Sigmoid colon (tissue), 7 donors: ENCODE data around the gene CBARP. TPM values are rescaled to one million over a fixed set of nuclear protein-coding genes. Genes with fewer than 3 reads are reported as not detected.
A peak's percentile ranks its signal among the peaks of the same experiment; 100 is the strongest.

Experiments used
- DNase-seq: peaks from one replicate; pipeline ENCODE4 v3.0.0-alpha.2; 2019
- H3K27ac ChIP-seq, 4 donors: fragments of 200-600 bp; sonication (generic); one replicate each; pipeline ENCODE4 v1.5.1; 2016 to 2019; ENCODE audit warnings: mild to moderate bottlenecking in 1 of 4
- H3K27me3 ChIP-seq, 3 donors: fragments of 200-600 bp; sonication (generic); one replicate each; pipeline ENCODE4 v1.5.1; 2019; ENCODE audit warnings: mild to moderate bottlenecking in 1 of 3
- H3K36me3 ChIP-seq, 4 donors: fragments of 200-600 bp; sonication (generic); one replicate each; pipeline ENCODE4 v1.5.1; 2016 to 2019
- H3K4me1 ChIP-seq, 4 donors: fragments of 200-600 bp; sonication (generic); one replicate each; pipeline ENCODE4 v1.5.1; 2017 to 2019
- H3K4me3 ChIP-seq, 4 donors: fragments of 200-600 bp; sonication (generic); one replicate each; pipeline ENCODE4 v1.5.1; 2017 to 2019; ENCODE audit warnings: mild to moderate bottlenecking in 2 of 4, moderate library complexity in 1 of 4
- H3K9me3 ChIP-seq, 4 donors: fragments of 200-600 bp in 3 of 4; sonication (generic) in 3 of 4; one replicate each; pipeline versions ENCODE4 v1.5.1 to v1.6.1; 2013 to 2019
- CTCF ChIP-seq, 4 experiments: fragments of 450-650 bp in 3 of 4; fragments of 200-600 bp in 1 of 4; IDR thresholded peaks; one replicate each; pipeline ENCODE4 v1.5.1; 2016 to 2019; ENCODE audit warnings: antibody characterized with exemption in 4 of 4, mild to moderate bottlenecking in 3 of 4, moderate library complexity in 2 of 4
- EP300 ChIP-seq, 4 donors: sonication (generic); formaldehyde crosslinking; IDR thresholded peaks; one replicate each; pipeline ENCODE4 v1.6.1; 2017; ENCODE audit warnings: antibody characterized with exemption in 4 of 4
- POLR2A ChIP-seq, 2 donors: fragments of 450-650 bp; IDR thresholded peaks; one replicate each; pipeline ENCODE4 v1.6.1; 2016; ENCODE audit warnings: antibody characterized with exemption in 2 of 2, mild to moderate bottlenecking in 2 of 2, moderate library complexity in 2 of 2
- POLR2AphosphoS5 ChIP-seq, 4 donors: sonication (generic); formaldehyde crosslinking; IDR thresholded peaks; one replicate each; pipeline ENCODE4 v1.6.1; 2017; ENCODE audit warnings: antibody characterized with exemption in 4 of 4
- WGBS, 2 donors: extraction: QIAGEN DNeasy Blood & Tissue Kit; methylation state at CpG; one replicate each; pipeline ENCODE4 v1.1.7; 2013; 5-methylcytosine and 5-hydroxymethylcytosine counted together
- intact Hi-C: fragments of 100-400 bp; cut with DNase I; formaldehyde crosslinking; loops from one replicate; pipeline ENCODE4 v1.15.1; 2023
- polyA plus RNA-seq, 3 donors: library from polyadenylated mRNA; stranded (reverse); fragments of 200-250 nt; gene quantifications; one replicate each; pipeline ENCODE4 v1.2.3, GENCODE V29; 2013
- total RNA-seq, 4 donors: library from RNA; depleted of rRNA; stranded (reverse); fragments of >200 nt; gene quantifications; one replicate each; pipeline ENCODE4 v1.1.0, GENCODE V29; 2016
- donor health status: healthy with polysubstance abuse.
- donor health status: Bipolar disorder and iron deficiency.
- donor health status: healthy.

Gene CBARP
- total and polyA plus RNA-seq, 7 donors = 0.36 to 0.82 (median 0.59) TPM; not detected in 3

- Histone ChIP-seq H3K36me3 (peaks cover 0 to 12% (median 9%) of the 10 kb centered on the region in 4 donors), H3K27me3 (peaks cover 42 to 47% (median 47%) of the 10 kb centered on the region in 3 donors), H3K27ac (no peak overlapping the region), H3K4me3 (no peak overlapping the region), H3K9me3 (no peaks in the 10 kb centered on the region), H3K4me1 (peaks cover 0 to 10% (median 7%) of the 10 kb centered on the region in 4 donors)
- DNase-seq = no peak
- intact Hi-C loops = no loop called here
- TF ChIP-seq POLR2A (IDR thresholded peaks at IDR 0.05) = no peak
- TF ChIP-seq EP300 (IDR thresholded peaks at IDR 0.05) = no peak
- TF ChIP-seq CTCF (IDR thresholded peaks at IDR 0.05) = no peak
- no peak for TF ChIP-seq POLR2AphosphoS5 (IDR thresholded peaks at IDR 0.05)
- WGBS, 2 donors = 81 to 84% methylated on average over 18 of the region's 18 CpGs
These were observed 44.9 kb upstream of the CBARP start for GRCh38 chr19:1282588-1283206.

DNA sequence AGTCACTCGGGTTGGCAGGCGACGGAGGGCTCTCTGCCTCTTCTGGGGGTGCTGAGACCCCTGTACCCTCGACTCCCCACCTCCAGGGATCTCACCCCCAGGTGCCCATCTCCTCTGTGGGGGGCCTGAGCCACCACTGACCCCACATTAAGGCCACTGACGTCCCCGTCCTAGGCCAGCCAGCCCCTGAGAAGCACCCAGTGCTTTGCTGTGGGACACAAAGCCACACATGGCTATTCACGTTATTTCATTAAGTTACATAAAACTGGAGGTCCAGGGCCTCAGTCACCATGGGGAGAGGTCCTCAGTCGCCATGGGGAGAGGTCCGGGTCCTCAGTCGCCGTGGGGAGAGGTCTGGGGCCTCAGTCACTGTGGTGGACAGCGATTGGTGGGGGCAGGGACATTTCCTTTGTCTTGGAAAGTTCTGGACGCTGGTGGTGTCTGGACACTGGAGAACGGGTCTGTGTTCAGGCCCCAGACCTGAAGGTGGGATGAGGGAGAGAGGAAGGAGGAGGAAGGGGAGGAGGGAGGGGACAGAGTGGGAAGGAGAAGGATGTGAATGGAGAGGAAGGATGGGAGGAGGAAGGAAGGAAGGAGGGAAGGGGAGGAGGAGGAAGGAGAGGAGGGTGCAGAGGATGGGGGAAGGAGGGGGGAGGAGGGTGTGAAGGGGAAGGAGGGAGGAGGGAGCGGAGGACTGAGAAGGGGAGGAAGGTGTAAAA, 43.9 kb upstream of the CBARP start:
- Histone ChIP-seq H3K27ac (no peak overlapping the region), H3K4me3 (no peak overlapping the region), H3K9me3 (no peaks in the 10 kb centered on the region), H3K4me1 (peaks cover 0 to 11% (median 6%) of the 10 kb centered on the region in 4 donors), H3K36me3 (peaks cover 0 to 16% (median 9%) of the 10 kb centered on the region in 4 donors), H3K27me3 (peaks cover 32 to 37% (median 37%) of the 10 kb centered on the region in 3 donors)
- 74 to 78% methylated on average over 15 of the region's 15 CpGs for WGBS, 2 donors
- intact Hi-C loops = no loop called here
- DNase-seq = no peak
- TF ChIP-seq POLR2A (IDR thresholded peaks at IDR 0.05) (no peak), POLR2AphosphoS5 (IDR thresholded peaks at IDR 0.05) (no peak), CTCF (IDR thresholded peaks at IDR 0.05) (no peak), EP300 (IDR thresholded peaks at IDR 0.05) (no peak)

DNA sequence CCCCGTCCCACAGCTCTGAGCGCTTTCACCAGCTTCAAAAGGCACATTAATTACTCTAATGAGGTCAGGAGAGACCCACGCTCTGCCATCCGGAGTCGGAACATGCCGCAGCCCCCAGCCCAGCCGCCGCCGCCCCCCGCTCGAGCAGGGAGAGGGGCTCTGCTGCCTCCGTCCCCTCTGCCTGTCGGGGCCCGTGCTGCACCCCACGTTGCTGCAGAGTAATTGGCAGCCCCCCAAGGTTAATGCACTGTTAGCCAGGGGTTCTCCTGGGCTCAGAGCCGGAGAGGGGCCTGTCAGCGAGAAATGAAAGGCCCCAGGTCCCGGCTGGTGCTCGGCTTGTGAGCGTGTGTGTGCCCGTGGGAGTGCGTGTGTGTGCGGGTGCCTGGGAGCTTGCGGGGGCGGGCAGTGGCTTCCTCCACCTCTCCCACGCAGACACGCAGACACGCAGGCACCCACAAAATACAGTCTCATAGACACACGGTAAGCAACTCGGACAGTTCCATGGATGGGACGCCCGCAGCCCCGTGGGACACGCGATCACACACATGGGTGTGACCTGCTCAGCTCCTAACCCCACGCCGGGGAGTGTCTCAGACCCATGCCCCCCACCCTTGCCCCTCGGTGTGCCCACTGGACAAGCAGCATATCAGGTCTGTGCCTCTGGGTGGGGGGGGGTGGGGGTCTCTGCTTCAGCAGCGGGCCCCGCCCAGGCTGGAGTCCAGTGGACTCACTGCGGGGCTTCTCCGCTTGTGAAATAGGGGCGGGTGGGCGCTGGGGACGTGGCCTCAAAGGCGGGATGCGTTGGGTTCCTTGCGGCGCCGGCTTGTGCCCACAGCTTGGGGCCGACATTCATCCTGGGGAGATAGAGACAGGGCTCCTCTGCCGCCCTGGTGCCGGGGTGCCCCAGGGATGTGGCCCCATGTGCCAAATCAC, 43.1 kb upstream of the CBARP start:
- DNase-seq = no peak
- WGBS, 2 donors = 88 to 92% methylated on average over 53 of the region's 53 CpGs
- H3K27ac ChIP-seq = no peak overlapping the region
- H3K9me3 ChIP-seq = no peaks in the 10 kb centered on the region
- H3K4me3 ChIP-seq = no peak overlapping the region
- intact Hi-C loops = no loop called here
- TF ChIP-seq POLR2AphosphoS5 (IDR thresholded peaks at IDR 0.05) = no peak
- no peak for TF ChIP-seq EP300 (IDR thresholded peaks at IDR 0.05)
- no peak for TF ChIP-seq POLR2A (IDR thresholded peaks at IDR 0.05)
- TF ChIP-seq CTCF (IDR thresholded peaks at IDR 0.05) = no peak
- H3K4me1 ChIP-seq = peaks cover 0 to 19% (median 12%) of the 10 kb centered on the region in 4 donors
- peaks cover 0 to 16% (median 9%) of the 10 kb centered on the region in 4 donors for H3K36me3 ChIP-seq
- peaks cover 27 to 31% (median 30%) of the 10 kb centered on the region in 3 donors for H3K27me3 ChIP-seq

DNA sequence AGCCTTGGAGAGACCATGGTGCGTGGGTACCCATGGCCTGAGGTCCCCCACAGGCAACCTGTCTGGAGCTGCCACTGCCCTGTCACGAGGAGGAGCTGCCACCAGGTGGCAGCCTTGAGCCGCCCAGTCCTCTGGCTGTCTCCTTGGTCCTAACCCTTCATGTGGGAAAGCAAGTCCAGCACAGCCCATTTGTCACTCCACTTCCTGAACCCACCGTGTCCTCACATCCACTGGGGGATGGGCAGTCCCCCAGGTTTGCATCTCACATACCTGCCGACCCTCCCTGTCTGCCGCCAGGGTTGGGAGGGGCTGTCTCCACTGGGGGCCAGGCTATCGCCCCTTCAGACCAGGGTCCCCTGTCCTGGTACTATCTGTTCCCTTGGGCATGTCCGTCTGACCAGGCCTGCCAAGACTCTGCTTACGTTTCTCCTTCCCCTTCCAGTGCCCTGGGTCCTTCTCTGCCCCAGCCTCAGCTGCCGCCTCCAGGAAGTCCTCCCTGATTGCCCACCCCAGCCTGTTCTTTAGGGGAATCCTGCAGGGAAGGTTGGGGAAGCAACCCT, 42.1 kb upstream of the CBARP start:
- Histone ChIP-seq H3K9me3 (no peaks in the 10 kb centered on the region), H3K36me3 (peaks cover 2 to 17% (median 10%) of the 10 kb centered on the region in 4 donors), H3K27me3 (peaks cover 20 to 23% (median 22%) of the 10 kb centered on the region in 3 donors), H3K4me3 (no peak overlapping the region), H3K27ac (no peak overlapping the region), H3K4me1 (peaks cover 0 to 18% (median 15%) of the 10 kb centered on the region in 4 donors)
- TF ChIP-seq POLR2A (IDR thresholded peaks at IDR 0.05) (no peak), CTCF (IDR thresholded peaks at IDR 0.05) (peak; percentile 73 to 97 (median 89)), POLR2AphosphoS5 (IDR thresholded peaks at IDR 0.05) (no peak)
- intact Hi-C loops = loop anchor here (5.0 kb wide), 3 partner anchors 77 to 127 kb away; partner anchors contain the start of genes DAZAP1 and NDUFS7
- 29 to 39% methylated on average over 10 of the region's 10 CpGs for WGBS, 2 donors
- peak; percentile 90 for DNase-seq
